ENCODE measurements around the gene XPO5.

Gene XPO5

GRCh38 chr6:43497689-43498088, 78.1 kb downstream of the XPO5 start:
- DNase-seq (ENCODE audit: low spot score) = no peak

- no peak for DNase-seq (ENCODE audit: low spot score)
These were observed 78.8 kb downstream of the XPO5 start for GRCh38 chr6:43497129-43497396.

GRCh38 chr6:43496370-43497128, 79.3 kb downstream of the XPO5 start:
- DNase-seq (ENCODE audit: low spot score) = no peak

GRCh38 chr6:43495409-43495941, 80.4 kb downstream of the XPO5 start:
- DNase-seq (ENCODE audit: low spot score) = no peak

GRCh38 chr6:43494766-43495165, 81.1 kb downstream of the XPO5 start:
- DNase-seq (ENCODE audit: low spot score) = no peak

- no peak for DNase-seq (ENCODE audit: low spot score)
These were observed 81.5 kb downstream of the XPO5 start for GRCh38 chr6:43494321-43494720.

- no peak for DNase-seq (ENCODE audit: low spot score)
These were observed 82.0 kb downstream of the XPO5 start for GRCh38 chr6:43493833-43494232.

- DNase-seq (ENCODE audit: low spot score) = no peak
These were observed 82.6 kb downstream of the XPO5 start for GRCh38 chr6:43493230-43493629.

GRCh38 chr6:43492673-43493072, 83.2 kb downstream of the XPO5 start:
- no peak for DNase-seq (ENCODE audit: low spot score)

GRCh38 chr6:43491750-43492661, 83.8 kb downstream of the XPO5 start:
- no peak for DNase-seq (ENCODE audit: low spot score)

- no peak for DNase-seq (ENCODE audit: low spot score)
These were observed 85.3 kb downstream of the XPO5 start for GRCh38 chr6:43490523-43490939.

- DNase-seq (ENCODE audit: low spot score) = no peak
These were observed 86.4 kb downstream of the XPO5 start for GRCh38 chr6:43489277-43490072.

GRCh38 chr6:43488667-43489276, 87.1 kb downstream of the XPO5 start:
- DNase-seq (ENCODE audit: low spot score) = no peak

- DNase-seq (ENCODE audit: low spot score) = no peak
These were observed 94.1 kb downstream of the XPO5 start for GRCh38 chr6:43481591-43482236.

GRCh38 chr6:43481075-43481474, 94.8 kb downstream of the XPO5 start:
- DNase-seq (ENCODE audit: low spot score) = no peak

- DNase-seq (ENCODE audit: low spot score) = no peak
These were observed 97.8 kb downstream of the XPO5 start for GRCh38 chr6:43478008-43478372.

GRCh38 chr6:43477235-43478007, 98.4 kb downstream of the XPO5 start, which contains the start of gene TJAP1:
TJAP1 (plus strand) TSS chr6:43477570; CDS start chr6:43499002, 21,432 bp downstream.
- peak; percentile 62 for DNase-seq (ENCODE audit: low spot score)

GRCh38 chr6:43476746-43477145, 99.1 kb downstream of the XPO5 start:
- no peak for DNase-seq (ENCODE audit: low spot score)

- no peak for DNase-seq (ENCODE audit: low spot score)
These were observed 100.3 kb downstream of the XPO5 start for GRCh38 chr6:43475516-43475915.

- DNase-seq (ENCODE audit: low spot score) = no peak
These were observed 103.3 kb downstream of the XPO5 start for GRCh38 chr6:43472515-43472914.

Data from kidney capillary endothelial cell (primary cell).